Cardiac septum (tissue), 1 donor: Measurements from ENCODE around the gene OLFML2A. TPM values are rescaled to one million over a fixed set of nuclear protein-coding genes. Genes with fewer than 3 reads are reported as not detected.
A peak's percentile ranks its signal among the peaks of the same experiment; 100 is the strongest.
"Not testable (repeated sequence)": the region's sequence is repeated elsewhere in the genome, so short reads cannot be mapped to it uniquely, and the experiment has no call there.

Source experiments
- DNase-seq: peaks from one replicate; pipeline ENCODE4 v3.0.0-alpha.2; 2020; ENCODE audit warnings: low spot score
- intact Hi-C: fragments of 100-400 bp; cut with DNase I; formaldehyde crosslinking; loops from one replicate; pipeline ENCODE4 v1.14.0; 2022
- total RNA-seq: library from RNA; stranded (reverse); fragmentation: NEBNext Ultra II Directional; extraction: Animal tissue kit (Norgen Biotek cat#: 25700); gene quantifications from one replicate; pipeline ENCODE4 v1.2.1, GENCODE V29; 2021
- donor health status: DM: no; HTN: no; CAD: no.

OLFML2A gene
- total RNA-seq, 1 donor from 2014 or later, result 46.4 TPM

DNA sequence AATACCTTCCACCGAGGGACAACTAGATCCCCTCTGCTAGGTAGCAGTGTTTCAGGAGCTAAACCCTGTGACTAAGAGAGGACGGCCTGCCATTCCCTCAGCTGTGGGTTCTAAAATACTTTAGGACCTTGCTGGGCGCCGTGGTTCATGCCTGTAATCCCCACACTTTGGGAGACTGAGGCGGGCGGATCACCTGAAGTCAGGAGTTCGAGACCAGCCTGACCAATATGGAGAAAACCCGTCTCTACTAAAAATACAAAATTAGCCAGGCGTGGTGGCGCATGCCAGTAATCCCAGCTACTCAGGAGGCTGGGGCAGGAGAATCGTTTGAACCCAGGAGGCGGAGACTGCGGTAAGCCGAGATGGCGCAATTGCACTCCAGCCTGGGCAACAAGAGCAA, 4.1 kb upstream of the OLFML2A start:
- intact Hi-C loops, result loop anchor here (2.0 to 10.0 kb wide), 3 partner anchors 168 to 602 kb away; partner anchors contain the start of genes GOLGA1 and SCAI
- not testable (repeated sequence) for DNase-seq

DNA sequence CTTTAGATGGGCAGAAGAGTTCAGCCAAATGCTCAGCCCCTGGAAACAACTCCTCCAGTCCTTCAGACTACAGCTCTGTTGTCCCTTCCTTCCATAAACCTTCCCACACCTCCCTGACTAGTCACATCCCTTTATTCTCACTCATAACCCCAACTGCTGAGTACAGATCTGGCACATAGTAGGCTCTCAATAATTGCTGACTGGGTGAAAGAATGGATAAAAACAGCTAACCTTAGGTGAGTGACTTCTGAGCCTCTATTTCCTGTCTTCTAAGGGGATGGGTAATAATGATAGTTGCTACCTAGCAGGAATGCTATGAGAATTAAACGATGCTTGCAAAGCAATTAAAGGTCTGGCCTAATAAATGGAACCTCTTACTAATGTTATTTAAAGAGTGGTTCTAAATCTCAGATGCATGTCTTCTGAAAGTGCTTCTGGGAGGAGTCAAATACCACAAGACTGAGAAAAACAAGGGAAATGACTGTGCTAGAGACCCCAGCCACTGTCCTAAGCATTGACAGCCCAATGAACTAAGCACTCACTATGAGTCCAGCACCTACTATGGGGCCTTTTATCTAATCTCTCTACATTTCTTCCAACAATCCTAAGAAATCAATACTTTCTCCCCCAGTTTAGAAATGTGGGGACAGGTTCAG, 3.3 kb upstream of the OLFML2A start:
- no peak for DNase-seq
- intact Hi-C loops, result loop anchor here (1.0 to 10.0 kb wide), 4 partner anchors 80 to 601 kb away; partner anchors contain the start of genes GOLGA1, SCAI and WDR38

DNA sequence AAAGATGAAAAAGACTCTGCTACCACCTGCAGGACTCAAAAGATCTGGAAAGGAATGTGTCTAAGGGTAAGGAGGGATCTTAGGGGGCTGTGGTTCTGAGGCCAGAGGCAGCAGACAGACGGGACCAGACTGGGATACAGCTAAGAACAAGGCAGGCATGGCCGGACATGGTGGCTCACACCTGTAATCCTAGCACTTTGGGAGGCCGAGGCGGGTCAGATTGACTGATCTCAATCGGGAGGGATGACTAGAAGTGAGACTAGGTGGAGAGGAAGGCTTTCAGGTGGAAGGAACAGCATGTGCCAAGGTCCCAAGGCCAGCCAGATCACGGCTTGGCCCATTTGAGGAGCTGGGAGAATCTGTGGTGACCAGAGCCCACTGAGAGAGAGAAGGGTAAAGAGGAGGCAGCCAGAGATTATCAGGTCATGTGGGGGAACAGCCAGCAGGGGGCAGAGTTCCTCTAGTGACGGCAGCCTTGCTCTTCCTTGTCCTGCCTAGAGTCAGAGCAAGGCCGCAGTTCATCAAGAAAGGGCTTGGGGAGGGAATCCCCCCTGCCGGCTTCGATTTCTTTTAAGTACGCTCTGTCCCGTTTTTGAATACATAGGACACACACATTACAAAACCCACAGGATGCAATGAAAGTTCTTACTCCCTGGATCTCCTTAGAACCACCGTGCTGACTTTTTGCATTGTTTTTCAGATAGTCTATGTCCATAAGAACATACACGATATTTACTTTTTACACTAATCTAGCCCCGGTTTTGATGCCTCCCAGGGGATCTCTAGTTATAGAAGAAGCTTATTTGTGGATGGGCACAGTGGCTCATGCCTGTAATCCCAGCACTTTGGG, 2.6 kb upstream of the OLFML2A start:
- DNase-seq, result no peak
- intact Hi-C loops, result loop anchor here (1.0 to 10.0 kb wide), 3 partner anchors 79 to 600 kb away; partner anchors contain the start of genes SCAI and WDR38

DNA sequence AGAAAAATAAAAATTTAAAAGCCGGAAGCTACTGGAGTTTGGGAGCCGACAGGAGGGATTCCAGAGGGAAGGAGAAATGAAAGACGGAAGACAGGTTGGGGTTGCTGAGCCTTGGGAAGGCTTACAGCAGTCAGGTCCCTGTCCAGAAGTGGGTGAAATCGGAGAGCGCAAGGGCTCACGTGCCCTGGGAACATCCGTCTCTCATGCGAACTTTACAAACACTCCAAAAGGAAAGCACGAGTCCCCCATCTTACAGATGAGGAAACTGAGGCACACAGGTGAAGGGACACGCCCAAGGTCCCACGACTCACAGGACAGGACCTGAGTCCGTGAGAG, 347 bp upstream of the OLFML2A start:
- intact Hi-C loops, result loop anchor here (5.0 to 10.0 kb wide), 3 partner anchors 56 to 598 kb away; partner anchors contain the start of gene SCAI
- peak; percentile 33 for DNase-seq

DNA sequence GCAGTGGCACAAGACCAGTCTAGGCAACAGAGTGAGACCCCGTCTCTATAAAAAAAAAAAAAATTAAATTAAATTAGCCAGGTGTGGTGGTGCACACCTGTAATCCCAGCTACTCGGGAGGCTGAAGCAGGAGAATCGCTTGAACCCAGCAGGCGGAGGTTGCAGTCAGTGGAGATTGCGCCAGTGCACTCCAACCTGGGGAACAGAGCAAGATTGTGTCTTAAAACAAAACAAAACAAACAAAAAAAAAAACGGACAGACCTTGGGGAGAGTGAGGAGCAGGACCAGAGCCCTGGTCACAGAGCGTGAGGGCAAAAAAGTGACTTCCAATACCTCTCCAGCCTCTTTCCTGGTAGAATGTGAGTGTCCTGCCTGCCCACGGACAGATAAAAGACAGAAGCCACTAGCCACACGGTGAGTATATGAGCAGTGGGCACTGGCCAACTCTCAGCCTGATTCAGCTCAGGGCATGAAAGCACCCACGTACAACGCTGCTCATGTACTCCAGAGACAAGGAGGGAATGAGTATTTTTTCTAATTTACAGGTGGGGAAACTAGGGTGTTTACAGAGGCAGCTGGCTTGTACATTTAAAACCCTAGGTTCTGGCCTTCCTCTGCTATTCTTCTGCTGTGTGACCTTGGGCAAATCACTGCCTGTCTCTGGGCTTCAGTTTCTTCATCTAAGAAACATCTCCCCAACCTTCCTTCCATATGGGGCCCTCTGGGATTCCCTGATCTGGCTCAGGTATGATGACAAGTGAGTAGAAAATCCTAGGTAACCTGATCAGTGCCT, 1.8 kb downstream of the OLFML2A start:
- DNase-seq, result peak; percentile 57
- intact Hi-C loops, result loop anchor here (5.0 to 10.0 kb wide), 3 partner anchors 54 to 596 kb away; partner anchors contain the start of gene SCAI

DNA sequence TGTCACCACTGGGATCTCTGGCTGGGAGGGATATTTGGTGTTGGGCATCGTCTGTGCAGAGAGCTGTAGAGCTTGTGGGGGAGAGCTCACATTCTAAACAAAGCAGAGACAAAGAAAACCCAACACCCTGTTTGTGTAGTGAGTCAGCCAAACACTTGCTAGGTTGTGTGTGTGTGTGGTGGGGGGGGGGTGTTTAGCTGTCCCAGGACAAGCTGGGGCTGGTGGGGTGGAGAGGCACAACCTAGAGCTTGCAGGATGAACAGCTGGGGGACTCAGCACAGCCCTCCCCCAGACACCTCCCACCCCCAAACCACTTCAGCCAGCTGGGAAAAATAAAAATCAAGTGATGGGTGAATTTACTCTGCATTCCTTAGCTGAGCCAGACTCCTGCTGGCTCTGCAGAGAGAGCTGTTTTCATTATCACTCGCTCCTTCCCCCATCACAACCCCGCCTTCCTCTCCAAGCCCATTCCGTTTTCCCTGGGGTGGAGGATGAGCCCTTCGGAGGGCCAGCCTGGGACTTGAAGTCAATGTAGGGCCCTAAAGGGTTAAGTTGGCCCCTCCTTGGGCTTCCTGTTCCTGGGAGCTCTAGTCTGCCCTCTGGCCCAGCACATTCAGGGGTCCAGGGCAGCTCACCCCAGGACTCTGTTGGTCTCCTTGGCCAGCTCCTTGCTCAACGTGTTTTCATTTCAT, 2.6 kb downstream of the OLFML2A start:
- DNase-seq, result peak; percentile 60
- intact Hi-C loops, result loop anchor here (5.0 to 10.0 kb wide), 3 partner anchors 53 to 595 kb away; partner anchors contain the start of gene SCAI

DNA sequence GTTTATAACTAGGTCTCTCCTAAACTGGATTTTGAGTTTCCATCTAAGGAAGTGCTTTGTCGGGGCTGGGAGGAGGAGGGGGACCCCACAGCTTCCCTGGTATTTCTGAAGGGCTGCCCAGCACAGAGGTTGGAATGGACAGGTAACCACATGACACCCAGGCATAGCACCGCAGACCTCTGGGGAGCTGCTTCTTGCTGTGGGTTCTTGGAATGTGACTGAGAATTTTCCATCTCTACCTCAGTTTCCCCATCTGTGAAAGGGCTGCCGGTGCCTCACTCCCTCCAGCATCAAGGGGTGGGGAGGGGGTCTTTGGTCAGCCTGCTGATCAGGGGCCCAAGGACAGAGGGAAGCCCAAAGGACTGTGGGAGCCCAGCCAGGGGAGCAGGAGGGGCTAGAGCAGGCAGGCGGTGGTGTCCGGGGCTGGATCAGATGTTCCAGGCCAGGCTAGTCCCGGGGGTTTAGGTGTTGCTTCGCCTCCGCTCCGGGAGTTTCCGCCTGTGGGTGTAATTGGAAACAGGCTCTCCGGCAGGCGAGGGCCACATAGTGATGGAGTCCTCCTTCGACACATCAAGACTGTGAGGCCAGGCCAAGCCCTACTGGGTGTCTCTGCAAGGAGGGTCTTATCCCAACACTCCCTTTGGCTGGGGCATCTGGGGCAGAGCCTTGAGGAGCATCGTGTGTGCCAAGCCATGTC, 3.3 kb downstream of the OLFML2A start:
- intact Hi-C loops, result no loop called here
- peak; percentile 75 for DNase-seq

DNA sequence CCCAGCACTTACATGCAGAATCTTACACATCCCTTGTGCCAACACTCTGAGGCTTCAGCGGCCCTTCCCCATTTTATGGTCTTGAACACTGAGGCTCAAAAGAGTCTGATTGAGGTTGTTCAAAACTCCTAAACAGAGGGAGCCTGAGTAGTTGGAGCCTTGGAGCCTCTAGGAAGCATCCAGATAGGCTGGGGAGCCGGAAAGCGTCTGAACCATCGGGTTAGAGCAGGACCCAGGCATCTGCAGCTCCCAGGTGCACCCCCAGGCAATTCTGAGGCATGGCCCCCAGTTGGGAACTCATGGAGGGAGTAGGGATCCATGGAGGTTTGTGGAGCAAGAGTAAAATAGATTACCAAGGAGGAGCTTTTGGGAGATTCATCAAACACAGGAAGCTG, 3.8 kb downstream of the OLFML2A start:
- peak; percentile 60 for DNase-seq
- intact Hi-C loops, result no loop called here

DNA sequence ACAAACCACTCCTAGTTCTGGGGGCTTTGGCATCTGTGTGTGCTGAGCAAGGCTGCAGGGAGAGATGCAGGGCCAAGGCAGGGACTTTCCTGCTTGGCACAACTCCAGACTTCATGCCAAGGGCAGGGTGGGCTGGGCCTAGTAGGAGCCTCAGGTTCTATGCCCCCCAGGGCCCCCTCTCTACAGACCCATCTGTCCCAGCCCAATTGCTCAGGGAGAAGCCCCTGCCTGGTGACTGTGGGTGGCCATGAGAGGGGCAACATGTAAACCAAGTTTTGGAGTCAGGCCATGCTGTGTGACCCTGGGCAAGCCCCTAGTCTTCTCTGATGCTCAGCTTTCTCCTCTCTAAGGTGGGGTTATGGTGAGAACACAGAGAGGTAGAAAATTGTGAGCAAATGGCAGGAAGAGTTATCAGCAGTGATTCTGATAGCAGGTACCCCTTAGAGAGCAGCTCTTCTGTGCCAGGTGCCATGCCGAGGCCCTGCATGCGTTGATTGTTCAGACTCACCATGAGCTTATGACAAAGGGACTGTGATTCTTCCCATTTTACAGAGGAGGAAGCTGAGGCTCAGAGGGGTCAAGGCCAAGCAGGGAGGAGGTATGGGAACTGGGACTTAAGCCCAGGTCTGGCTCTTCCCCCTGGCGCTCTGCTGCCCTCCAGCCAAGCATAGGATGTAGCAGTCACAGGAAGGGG, 5.2 kb downstream of the OLFML2A start:
- DNase-seq, result peak; percentile 63
- intact Hi-C loops, result no loop called here

DNA sequence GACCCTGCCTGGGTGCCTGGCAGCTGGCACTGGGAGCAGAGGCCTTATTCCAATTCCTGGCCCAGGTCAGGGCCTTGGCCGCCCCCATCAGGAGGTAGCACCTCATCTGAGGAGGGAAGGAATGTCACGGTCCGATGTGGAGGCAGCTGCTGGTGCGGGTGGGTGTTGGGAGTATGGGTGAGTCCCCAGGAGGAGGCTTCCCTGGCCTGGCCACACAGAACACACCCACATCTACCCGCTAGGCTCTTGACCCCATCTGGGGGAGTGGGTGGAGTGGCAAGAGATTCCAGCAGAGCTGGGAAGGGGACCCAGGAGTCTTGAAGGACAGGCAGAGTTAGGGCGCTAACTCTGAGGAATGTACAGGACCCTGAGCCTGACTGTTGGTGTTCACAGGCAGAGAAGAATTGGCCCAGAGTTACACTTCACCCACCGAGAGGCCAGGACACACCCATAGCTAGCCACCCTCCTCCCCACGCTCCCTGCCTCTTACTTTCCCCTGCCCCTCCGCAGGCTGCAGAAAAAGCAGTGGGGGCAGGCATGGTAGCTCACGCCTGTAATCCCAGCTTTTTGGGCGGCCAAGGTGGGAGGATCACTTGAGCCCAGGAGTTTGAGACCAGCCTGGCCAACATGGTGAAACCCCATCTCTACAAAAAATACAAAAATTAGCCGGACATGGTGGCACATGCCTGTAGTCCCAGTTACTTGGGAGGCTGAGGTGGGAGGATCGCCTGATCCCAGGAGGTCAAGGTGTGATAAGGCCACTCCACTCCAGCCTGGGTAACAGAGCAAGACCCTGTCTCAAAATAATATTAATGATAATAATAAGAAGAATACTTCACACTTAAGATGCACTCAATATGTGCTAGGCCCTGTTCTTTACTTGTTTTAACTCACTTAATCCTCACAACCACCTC, 6.0 kb downstream of the OLFML2A start:
- peak; percentile 69 for DNase-seq
- intact Hi-C loops, result no loop called here

DNA sequence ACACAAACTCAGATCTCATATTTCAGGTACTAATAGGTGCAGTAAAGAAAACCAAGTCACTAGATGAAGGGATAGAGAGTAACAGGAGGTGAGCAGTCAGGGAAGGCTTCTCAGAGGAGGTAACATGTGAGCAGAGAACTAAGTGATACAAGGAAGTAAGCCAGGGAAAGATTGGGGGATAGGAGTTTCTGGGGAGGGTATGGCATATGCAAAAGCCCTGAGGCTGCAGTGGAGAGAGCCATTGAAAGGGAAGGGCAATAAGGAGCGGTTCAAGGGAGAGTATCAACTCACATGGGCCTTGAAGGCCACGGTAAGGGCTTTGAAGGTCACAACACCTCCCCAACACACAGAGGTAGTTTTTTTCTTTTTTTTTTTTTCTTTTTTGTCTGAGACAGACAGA, 6.9 kb downstream of the OLFML2A start:
- no peak for DNase-seq
- intact Hi-C loops, result no loop called here

DNA sequence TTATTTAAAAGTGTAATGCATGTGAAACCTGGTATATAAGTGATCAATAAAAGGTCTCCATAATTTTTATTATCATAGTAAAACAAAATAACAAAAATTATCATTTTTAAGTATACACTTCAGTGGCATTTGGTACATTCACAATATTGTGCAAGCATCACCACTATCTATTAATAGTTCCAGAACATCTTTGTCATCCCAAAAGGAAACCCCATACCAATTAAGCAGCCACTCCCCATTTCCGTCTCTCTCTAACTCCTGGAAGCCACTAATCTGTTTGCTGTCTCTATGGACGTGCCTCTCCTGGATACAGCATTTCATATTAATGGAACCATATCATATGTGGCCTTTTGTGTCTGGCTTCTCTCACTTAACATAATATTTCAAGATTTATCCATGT, 7.6 kb downstream of the OLFML2A start:
- no peak for DNase-seq

DNA sequence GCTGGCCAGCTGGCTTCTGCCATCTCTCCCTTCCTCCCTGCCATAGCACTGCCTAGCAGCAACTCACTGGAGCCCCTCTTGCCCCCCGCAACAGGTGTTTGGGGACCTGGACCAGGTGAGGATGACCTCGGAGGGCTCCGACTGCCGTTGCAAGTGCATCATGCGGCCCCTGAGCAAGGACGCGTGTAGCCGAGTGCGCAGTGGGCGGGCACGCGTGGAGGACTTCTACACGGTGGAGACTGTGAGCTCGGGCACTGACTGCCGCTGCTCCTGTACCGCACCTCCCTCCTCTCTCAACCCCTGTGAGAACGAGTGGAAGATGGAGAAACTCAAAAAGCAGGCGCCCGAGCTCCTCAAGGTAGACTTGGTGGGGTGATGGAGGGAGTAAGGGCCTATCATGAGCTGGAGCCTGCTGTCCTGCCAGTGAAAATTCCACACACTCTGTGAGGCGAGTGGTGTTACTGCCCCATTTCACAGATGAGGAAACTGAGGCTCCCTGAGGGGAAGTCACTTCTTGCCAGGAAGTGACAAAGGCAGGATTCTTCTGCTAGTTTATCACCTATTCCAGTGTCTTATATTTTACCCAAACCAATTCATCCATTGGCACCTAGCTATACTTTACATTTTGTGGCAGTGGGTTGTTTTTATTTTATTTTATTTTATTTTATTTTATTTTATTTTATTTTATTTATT, 10.1 kb downstream of the OLFML2A start:
- intact Hi-C loops, result no loop called here
- peak; percentile 62 for DNase-seq

More for the DNA sequence above, 7.6 kb downstream of the OLFML2A start:
- intact Hi-C loops, result no loop called here

DNA sequence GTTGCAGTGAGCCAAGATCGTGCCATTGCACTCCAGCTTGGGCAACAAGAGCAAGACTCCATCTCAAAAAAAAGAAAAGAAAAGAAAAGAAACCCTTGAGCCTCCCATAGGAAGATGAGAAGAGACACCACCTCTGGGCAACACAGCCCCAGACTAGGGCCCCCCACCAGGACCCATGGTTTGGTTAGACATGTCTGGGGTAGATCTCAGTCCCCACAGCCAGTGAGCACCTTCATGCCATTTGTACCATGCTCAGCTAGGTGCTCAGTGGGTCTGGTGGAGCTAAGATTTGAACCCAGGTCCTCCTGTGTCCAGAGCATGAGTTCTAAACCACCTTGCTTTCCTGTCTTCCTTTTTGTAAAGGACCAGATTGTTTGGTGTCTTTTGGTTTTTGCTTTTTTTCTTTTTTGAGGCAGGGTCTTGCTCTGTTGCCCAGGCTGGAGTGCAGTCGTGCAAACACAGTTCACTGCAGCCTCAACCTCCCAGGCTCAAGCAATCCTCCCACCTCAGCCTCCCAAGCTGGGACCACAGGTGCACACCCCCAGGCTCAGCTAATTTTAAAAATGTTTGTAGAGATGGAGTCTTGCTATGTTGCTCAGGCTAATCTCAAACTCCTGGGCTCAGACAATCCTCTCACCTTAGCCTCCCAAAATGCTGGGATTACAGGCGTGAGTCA, 11.7 kb downstream of the OLFML2A start:
- no peak for DNase-seq
- intact Hi-C loops, result no loop called here

DNA sequence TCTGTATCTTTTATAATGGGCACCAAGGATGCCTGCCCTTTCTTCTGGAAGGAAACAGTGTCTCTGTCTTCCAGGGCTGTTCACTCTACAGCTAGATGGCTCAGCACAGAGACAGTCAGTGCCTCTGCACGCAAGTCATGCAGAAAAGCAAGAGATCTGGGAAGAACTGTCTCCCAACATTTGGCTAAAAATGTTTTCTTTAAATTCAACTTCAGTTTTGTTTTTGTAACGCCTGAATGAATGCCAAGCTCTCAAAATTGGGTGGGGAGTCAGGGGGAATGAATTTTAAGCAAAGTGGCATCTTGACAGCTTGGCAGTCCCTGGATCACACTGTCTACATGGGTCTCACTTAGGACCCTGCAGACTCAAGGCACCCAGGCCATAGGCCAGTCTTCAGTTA, 12.6 kb downstream of the OLFML2A start:
- intact Hi-C loops, result no loop called here
- no peak for DNase-seq

DNA sequence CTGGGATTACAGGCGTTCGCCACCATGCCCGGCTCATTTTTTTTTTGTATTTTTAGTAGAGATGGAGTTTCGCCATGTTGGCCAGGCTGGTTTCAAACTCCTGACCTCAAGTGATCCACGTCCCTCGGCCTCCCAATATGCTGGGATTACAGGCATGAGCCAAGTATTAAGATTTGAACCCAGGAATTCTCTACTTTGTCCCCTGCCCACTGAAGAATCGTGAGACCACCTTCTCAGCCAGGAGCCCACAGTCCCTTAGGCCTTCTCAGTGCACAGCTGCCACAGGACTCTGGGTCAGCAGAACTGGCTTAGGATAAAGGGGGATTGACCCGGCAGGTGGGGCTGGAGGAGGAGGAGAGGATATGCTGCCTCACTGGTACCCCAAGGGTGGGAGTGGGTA, 13.4 kb downstream of the OLFML2A start:
- no peak for DNase-seq
- intact Hi-C loops, result no loop called here
